OCI-LY7 (cell line): ENCODE results near the gene C3orf20.

Experiments
- CTCF ChIP-seq: fragments of 200-600 bp; sonication (generic); conservative IDR thresholded peaks from 2 replicates; pipeline ENCODE4 v1.5.1; 2014; ENCODE audit warnings: mild to moderate bottlenecking, antibody characterized with exemption, low read length, moderate library complexity, mixed read lengths
- EZH2phosphoT487 ChIP-seq: fragments of 200-600 bp; sonication (generic); IDR thresholded peaks from 2 replicates; pipeline ENCODE4 v1.6.1; 2018; ENCODE audit warnings: low read depth, borderline replicate concordance, mild to moderate bottlenecking, mixed run types, antibody characterized with exemption, low read length, moderate library complexity, mixed read lengths

GRCh38 chr3:14721126-14721864 is 46.4 kb downstream of the C3orf20 start:
- no peak for TF ChIP-seq CTCF
- TF ChIP-seq EZH2phosphoT487 = no peak
